GM12892 (cell line): Measurements from ENCODE around the gene PPP1R13B. TPM values are rescaled to one million over a fixed set of nuclear protein-coding genes. Genes with fewer than 3 reads are reported as not detected.
"Not testable (repeated sequence)": the region's sequence is repeated elsewhere in the genome, so short reads cannot be mapped to it uniquely, and the experiment has no call there.

ENCODE experiments used
- DNase-seq: peaks from one replicate; pipeline ENCODE4 v3.0.0; 2011; ENCODE audit not compliant: insufficient read length
- FAIRE-seq: peaks from 2 replicates; lab custom pipeline; 2011; peaks lifted over from hg19 to GRCh38; lab: Jason Lieb, UNC
- POLR2A ChIP-seq: IDR thresholded peaks from 2 replicates; pipeline ENCODE4 v1.6.1; 2011; ENCODE audit warnings: low read depth, low read length, control low read depth
- POLR2AphosphoS5 ChIP-seq: IDR thresholded peaks from 2 replicates; pipeline ENCODE4 v1.6.1; 2011; ENCODE audit warnings: low read depth, low read length, control low read depth
- TAF1 ChIP-seq: IDR thresholded peaks from 2 replicates; pipeline ENCODE4 v1.6.1; 2011; ENCODE audit warnings: low read depth, mild to moderate bottlenecking, control low read depth, low read length, borderline replicate concordance
- polyA plus RNA-seq: library from polyadenylated mRNA; unstranded; fragments of >200 nt; gene quantifications from one replicate; pipeline ENCODE4 v1.2.1, GENCODE V29; 2012; ENCODE audit warnings: missing spikeins, inconsistent platforms; ENCODE audit not compliant: missing spikeins

PPP1R13B gene
- polyA plus RNA-seq = 3.6 TPM

- DNase-seq = peak; percentile 96
- peak; percentile 95 for FAIRE-seq
- TF ChIP-seq POLR2AphosphoS5 (no peak), TAF1 (no peak), POLR2A (no peak; the same call in 1 of the 2 replicates)
Measured at GRCh38 chr14:103847451-103848174, at the start of gene PPP1R13B. Gene PPP1R13B, minus strand, starts transcription at chr14:103847575. Its CDS starts 268 bp downstream, at chr14:103847307.

- no peak for TF ChIP-seq TAF1
- no peak for TF ChIP-seq POLR2A
- no peak for TF ChIP-seq POLR2AphosphoS5
- DNase-seq = no peak
- peak; percentile 76 for FAIRE-seq
Measured at GRCh38 chr14:103896578-103896977, 49.2 kb upstream of the PPP1R13B start.

GRCh38 chr14:103894723-103895059, 47.3 kb upstream of the PPP1R13B start:
- TF ChIP-seq POLR2A = no peak
- no peak for TF ChIP-seq TAF1
- TF ChIP-seq POLR2AphosphoS5 = no peak
- FAIRE-seq (no peak), DNase-seq (no peak)

- FAIRE-seq (no peak), DNase-seq (no peak)
- TF ChIP-seq POLR2AphosphoS5 (no peak), TAF1 (no peak), POLR2A (no peak)
Measured at GRCh38 chr14:103894034-103894722, 46.8 kb upstream of the PPP1R13B start.

- no peak for DNase-seq
- no peak for FAIRE-seq
- TF ChIP-seq POLR2AphosphoS5 = no peak
- no peak for TF ChIP-seq TAF1
- no peak for TF ChIP-seq POLR2A
Measured at GRCh38 chr14:103892247-103892646, 44.9 kb upstream of the PPP1R13B start.

- FAIRE-seq (no peak), DNase-seq (no peak)
- TF ChIP-seq TAF1 (no peak), POLR2A (no peak), POLR2AphosphoS5 (no peak)
Measured at GRCh38 chr14:103891667-103892215, 44.4 kb upstream of the PPP1R13B start.

GRCh38 chr14:103890821-103891666, 43.7 kb upstream of the PPP1R13B start:
- TF ChIP-seq POLR2A (no peak), POLR2AphosphoS5 (no peak), TAF1 (no peak)
- no peak for DNase-seq
- FAIRE-seq = no peak

- DNase-seq = no peak
- no peak for FAIRE-seq
- TF ChIP-seq TAF1 (no peak), POLR2AphosphoS5 (no peak), POLR2A (no peak)
Measured at GRCh38 chr14:103890052-103890371, 42.6 kb upstream of the PPP1R13B start.

- DNase-seq (no peak), FAIRE-seq (no peak)
- TF ChIP-seq TAF1 = no peak
- no peak for TF ChIP-seq POLR2AphosphoS5
- no peak for TF ChIP-seq POLR2A
Measured at GRCh38 chr14:103889313-103890051, 42.1 kb upstream of the PPP1R13B start.

GRCh38 chr14:103889002-103889312, 41.6 kb upstream of the PPP1R13B start:
- DNase-seq, FAIRE-seq: not testable (repeated sequence)
